DOHH2 (cell line): ENCODE results near the gene HRC.
A peak's percentile ranks its signal among the peaks of the same experiment; 100 is the strongest.

Source experiments
- H3F3A ChIP-seq: fragments of 200-600 bp; sonication (generic), shearing (Covaris generic); 2 replicates; pipeline ENCODE4 v1.6.0; 2016; ENCODE audit warnings: antibody characterized with exemption, mild to moderate bottlenecking; ENCODE audit not compliant: control insufficient read depth, insufficient read depth
- H3K27ac ChIP-seq: fragments of 200-600 bp; sonication (generic); 2 replicates; pipeline ENCODE4 v1.5.1; 2014; ENCODE audit warnings: low read depth, mild to moderate bottlenecking, low read length, moderate library complexity
- H3K27me3 ChIP-seq: fragments of 200-600 bp; sonication (generic); 2 replicates; pipeline ENCODE4 v1.6.1; 2014; ENCODE audit warnings: mild to moderate bottlenecking, low read length, mixed read lengths; ENCODE audit not compliant: control insufficient read depth
- H3K36me3 ChIP-seq: fragments of 200-600 bp; sonication (generic); 2 replicates; pipeline ENCODE4 v1.6.1; 2014; ENCODE audit warnings: mild to moderate bottlenecking, low read length, moderate library complexity, mixed read lengths; ENCODE audit not compliant: control insufficient read depth
- H3K4me1 ChIP-seq: fragments of 200-600 bp; sonication (generic); 2 replicates; pipeline ENCODE4 v1.6.1; 2014; ENCODE audit warnings: mild to moderate bottlenecking, low read length, mixed read lengths; ENCODE audit not compliant: control insufficient read depth
- H3K4me2 ChIP-seq: fragments of 200-600 bp; sonication (generic); 2 replicates; pipeline ENCODE4 v1.6.0; 2014; ENCODE audit warnings: mild to moderate bottlenecking, low read length, moderate library complexity
- H3K4me3 ChIP-seq: fragments of 200-600 bp; sonication (generic); 2 replicates; pipeline ENCODE4 v1.5.1; 2014; ENCODE audit warnings: mild to moderate bottlenecking, low read length, mixed read lengths
- H3K79me2 ChIP-seq: fragments of 200-600 bp; sonication (generic); 2 replicates; pipeline ENCODE4 v1.6.1; 2014; ENCODE audit warnings: mild to moderate bottlenecking, low read length, mixed read lengths; ENCODE audit not compliant: control insufficient read depth
- H3K9me2 ChIP-seq: fragments of 200-600 bp; sonication (generic); replicated peaks from 2 replicates; pipeline ENCODE4 v1.6.1; 2014; ENCODE audit warnings: mild to moderate bottlenecking, low read length, mixed read lengths; ENCODE audit not compliant: control insufficient read depth
- H3K9me3 ChIP-seq: fragments of 200-600 bp; sonication (generic); 2 replicates; pipeline ENCODE4 v1.6.1; 2014; ENCODE audit warnings: antibody characterized with exemption, low read length, mixed read lengths; ENCODE audit not compliant: control insufficient read depth, insufficient read depth
- H4K20me1 ChIP-seq: fragments of 200-600 bp; sonication (generic); 2 replicates; pipeline ENCODE4 v1.6.0; 2014; ENCODE audit warnings: low read depth, mild to moderate bottlenecking, antibody characterized with exemption, low read length, moderate library complexity; ENCODE audit not compliant: control insufficient read depth, insufficient read depth
- CTCF ChIP-seq: fragments of 200-600 bp; sonication (generic); IDR thresholded peaks from one replicate; pipeline ENCODE4 v1.5.1; 2014; ENCODE audit warnings: antibody characterized with exemption, mild to moderate bottlenecking, low read depth, low read length; ENCODE audit not compliant: poor library complexity, severe bottlenecking
- EZH2phosphoT487 ChIP-seq: fragments of 200-600 bp; sonication (generic); IDR thresholded peaks from 2 replicates; pipeline ENCODE4 v1.6.1; 2017; ENCODE audit warnings: borderline replicate concordance, mild to moderate bottlenecking, antibody characterized with exemption, low read length, moderate library complexity, mixed read lengths

Gene HRC

GRCh38 chr19:49190781-49191180 lies 35.6 kb upstream of the HRC start:
- H3K9me2 ChIP-seq, result no peaks in the 10 kb centered on the region
- no peak overlapping the region for H3K4me2 ChIP-seq
- no peak overlapping the region for H3K4me3 ChIP-seq
- no peaks in the 10 kb centered on the region for H4K20me1 ChIP-seq
- H3K4me1 ChIP-seq, result peaks cover 11% of the 10 kb centered on the region
- no peaks in the 10 kb centered on the region for H3K9me3 ChIP-seq
- no peaks in the 10 kb centered on the region for H3K79me2 ChIP-seq
- no peaks in the 10 kb centered on the region for H3F3A ChIP-seq
- 0 out of 2 replicates have a peak, but pooled peaks cover 2% of the 10 kb centered on the region for H3K27me3 ChIP-seq
- no peaks in the 10 kb centered on the region for H3K36me3 ChIP-seq
- TF ChIP-seq EZH2phosphoT487, result no peak
- no peak for TF ChIP-seq CTCF
- H3K27ac ChIP-seq, result no peak overlapping the region

GRCh38 chr19:49189259-49189658 lies 34.1 kb upstream of the HRC start:
- Histone ChIP-seq H3K27me3 (0 out of 2 replicates have a peak, but pooled peaks cover 2% of the 10 kb centered on the region), H3F3A (no peaks in the 10 kb centered on the region), H3K4me1 (peaks cover 11% of the 10 kb centered on the region), H3K36me3 (no peaks in the 10 kb centered on the region), H3K9me2 (no peaks in the 10 kb centered on the region), H3K4me2 (peak overlapping the region; percentile 9), H4K20me1 (no peaks in the 10 kb centered on the region), H3K79me2 (no peaks in the 10 kb centered on the region), H3K4me3 (no peak overlapping the region), H3K9me3 (no peaks in the 10 kb centered on the region), H3K27ac (no peak overlapping the region)
- TF ChIP-seq EZH2phosphoT487, result no peak
- no peak for TF ChIP-seq CTCF

- TF ChIP-seq CTCF (no peak), EZH2phosphoT487 (no peak)
- Histone ChIP-seq H3K27me3 (no peaks in the 10 kb centered on the region), H3K4me1 (peaks cover 11% of the 10 kb centered on the region), H3K27ac (no peak overlapping the region), H3F3A (no peaks in the 10 kb centered on the region), H3K4me3 (no peak overlapping the region), H3K4me2 (no peak overlapping the region), H4K20me1 (no peaks in the 10 kb centered on the region), H3K79me2 (no peaks in the 10 kb centered on the region), H3K9me2 (no peaks in the 10 kb centered on the region), H3K36me3 (no peaks in the 10 kb centered on the region), H3K9me3 (no peaks in the 10 kb centered on the region)
Observed at GRCh38 chr19:49188626-49189200, 33.5 kb upstream of the HRC start.
